Activated CD4-positive, alpha-beta T cell treated with anti-CD3 and anti-CD28 coated beads for 48 hours (primary cell): ENCODE measurements around the gene CD79A.

Source experiments
- DNase-seq: peaks from one replicate; pipeline ENCODE4 v3.0.0-alpha.2; 2020

The CD79A gene

GRCh38 chr19:41886761-41887710 is 10.0 kb downstream of the CD79A start:
- DNase-seq = peak; percentile 67

- peak; percentile 91 for DNase-seq
These were observed 10.8 kb downstream of the CD79A start for GRCh38 chr19:41887711-41888382.

DNA sequence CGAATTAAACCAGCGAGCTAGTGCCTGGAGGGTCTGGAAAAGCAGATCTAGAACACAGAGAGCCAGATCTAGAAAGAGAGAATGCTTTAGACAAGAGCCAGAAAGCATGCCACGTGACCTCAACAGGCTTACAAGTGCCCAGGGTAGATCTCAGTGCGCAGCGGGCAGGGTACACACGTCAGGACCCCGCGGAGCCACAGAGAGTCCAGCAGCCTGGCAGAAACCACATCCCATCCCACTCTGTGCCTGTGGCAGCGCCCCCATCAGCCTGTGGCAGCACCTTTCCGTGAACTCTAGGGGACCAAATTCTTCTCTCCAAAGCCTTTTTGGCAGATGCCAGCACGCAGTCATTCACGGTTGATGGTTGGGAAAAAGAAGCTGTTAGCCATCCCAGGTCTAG is 11.8 kb downstream of the CD79A start:
- no peak for DNase-seq

DNA sequence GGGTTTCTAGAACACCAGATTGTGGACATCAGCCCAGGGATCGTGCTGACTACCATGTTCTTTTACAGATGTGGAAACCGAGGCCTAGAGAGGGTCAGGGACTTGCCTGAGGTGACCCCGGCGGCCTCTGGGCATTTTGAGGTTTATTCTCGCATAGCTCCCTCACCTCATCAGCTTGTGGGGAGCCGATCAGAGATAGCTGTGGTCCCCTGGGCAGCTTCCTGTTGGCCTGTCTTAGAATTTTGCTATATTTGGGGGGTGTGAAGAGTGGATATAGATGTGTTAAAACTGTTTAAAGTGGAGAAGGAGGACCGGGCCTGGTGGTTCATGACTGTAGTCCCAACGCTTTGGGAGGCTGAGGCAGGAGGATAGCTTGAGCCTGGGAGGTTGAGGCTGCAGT is 12.8 kb downstream of the CD79A start:
- DNase-seq = no peak

- DNase-seq = no peak
These were observed 13.9 kb downstream of the CD79A start for GRCh38 chr19:41890936-41891335.

DNA sequence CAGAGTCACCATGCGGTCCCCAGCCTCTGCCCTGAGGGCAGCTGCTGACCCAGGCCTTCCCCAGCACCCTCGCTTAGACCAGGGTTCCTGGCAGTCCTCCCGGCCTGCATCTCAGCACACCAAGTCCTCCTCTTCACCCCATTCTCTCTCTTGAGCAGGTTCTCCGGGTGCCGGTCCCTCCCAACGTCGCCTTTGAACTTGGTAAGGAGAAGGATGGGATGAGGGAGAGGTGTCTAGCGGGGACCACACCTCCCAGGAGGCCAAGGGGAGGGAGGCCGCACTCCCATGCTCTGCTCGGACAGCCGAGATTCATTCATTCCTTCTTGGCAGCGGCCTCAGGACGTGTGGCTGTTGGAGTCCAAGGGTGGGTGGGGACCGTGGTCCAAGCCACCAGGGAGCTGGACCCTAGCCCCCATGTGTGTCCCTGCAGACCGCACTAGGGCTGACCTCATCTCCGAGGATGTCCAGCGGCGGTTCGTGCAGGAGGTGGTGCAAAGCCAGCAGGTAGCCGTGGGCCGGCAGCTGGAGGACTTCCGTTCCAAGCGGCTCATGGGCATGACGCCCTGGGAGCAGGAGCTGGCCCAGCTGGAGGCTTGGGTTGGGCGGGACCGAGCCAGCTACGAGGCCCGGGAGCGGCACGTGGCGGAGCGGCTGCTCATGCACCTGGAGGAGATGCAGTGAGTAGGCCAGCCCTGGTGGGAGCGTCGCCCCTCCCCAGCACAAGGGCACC is 15.3 kb downstream of the CD79A start:
- DNase-seq = no peak

DNA sequence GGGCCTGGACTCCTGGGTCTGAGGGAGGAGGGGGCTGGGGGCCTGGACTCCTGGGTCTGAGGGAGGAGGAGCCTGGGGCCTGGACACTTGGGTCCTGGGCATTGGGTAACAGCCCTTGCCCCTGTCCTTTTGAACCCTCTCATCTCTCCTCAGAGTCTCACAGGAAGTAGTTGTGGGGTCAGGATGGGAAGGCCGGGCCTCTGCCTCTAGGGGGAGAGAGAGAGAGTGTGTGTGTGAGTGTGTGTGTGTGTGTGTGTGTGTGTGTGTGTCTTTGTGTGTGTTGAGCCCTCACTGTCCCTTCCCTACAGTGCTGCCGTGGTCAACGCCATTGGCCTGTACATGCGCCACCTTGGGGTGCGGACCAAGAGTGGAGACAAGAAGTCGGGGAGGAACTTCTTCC is 16.8 kb downstream of the CD79A start:
- DNase-seq = no peak

DNA sequence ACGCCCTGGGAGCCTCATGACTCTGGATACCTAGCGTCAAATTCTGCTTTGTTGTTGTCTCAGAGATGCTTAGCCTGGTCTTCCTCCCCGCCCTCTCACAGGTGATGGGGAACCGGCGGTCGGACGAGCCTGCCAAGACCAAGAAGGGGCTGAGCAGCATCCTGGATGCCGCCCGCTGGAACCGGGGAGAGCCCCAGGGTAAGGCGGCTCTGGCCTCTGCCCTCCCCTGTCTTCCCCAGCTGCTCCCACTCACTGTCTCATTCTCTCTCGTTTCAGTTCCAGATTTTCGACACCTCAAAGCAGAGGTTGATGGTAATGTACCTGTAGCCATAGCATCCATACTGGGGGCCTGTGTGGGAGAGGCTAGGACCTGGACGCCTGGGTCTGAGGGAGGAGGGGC is 17.3 kb downstream of the CD79A start:
- no peak for DNase-seq

DNA sequence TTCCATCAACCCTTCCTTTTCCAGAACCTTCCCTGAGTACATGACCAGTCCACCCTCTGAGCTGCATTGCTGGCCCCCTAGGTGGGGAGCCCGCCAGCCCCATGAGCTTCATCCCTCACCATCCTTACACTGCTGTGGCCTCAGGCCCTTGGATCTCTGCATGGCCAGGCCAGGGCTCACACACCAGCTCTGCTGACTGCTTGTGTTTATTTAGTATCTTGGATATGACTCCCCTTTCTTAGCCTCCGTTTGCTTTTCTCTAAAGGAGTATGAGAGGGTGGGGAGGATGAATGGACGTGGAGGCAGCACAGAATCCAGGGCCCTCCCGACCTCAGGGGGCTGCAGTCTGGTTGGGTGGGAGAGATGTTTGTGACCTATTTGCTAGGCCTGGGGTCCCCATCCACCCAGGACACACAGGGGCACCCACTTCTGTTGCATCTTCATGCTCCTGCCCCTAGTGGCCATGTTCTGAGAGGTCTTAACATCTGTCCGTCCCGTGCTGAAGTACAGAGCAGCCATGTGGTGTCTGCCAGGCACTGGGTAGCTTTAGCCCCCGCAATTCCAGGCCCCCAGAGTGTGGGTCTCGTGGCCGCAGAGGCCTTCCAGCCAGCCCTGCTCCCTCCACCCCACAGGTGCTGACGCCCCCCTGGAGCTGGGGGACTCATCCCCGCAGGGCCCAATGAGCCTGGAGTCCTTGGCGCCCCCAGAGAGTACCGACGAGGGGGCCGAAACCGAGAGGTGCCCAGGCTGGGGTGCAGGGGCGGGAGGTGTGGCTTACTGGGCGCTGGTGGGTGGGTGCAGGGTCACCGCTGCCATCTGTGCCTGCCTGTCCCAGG is 18.9 kb downstream of the CD79A start:
- peak; percentile 41 for DNase-seq

DNA sequence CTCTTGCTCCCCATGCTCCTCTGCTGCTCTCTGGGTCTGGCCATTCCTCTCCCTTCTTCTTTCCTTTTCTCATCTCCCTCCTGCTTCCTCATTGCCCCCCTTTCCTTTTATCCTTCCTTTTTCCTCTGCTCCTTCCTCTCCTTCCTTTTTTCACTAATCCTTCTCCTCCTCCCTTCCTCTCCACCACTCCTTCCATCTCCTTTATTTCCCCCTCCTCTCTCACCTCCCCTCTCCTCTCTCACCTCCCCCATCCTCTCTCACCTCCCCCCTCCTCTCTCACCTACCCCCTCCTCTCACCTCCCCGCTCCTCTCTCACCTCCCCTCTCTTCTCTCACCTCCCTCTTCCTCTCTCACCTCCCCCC is 19.5 kb downstream of the CD79A start:
- DNase-seq = no peak

DNA sequence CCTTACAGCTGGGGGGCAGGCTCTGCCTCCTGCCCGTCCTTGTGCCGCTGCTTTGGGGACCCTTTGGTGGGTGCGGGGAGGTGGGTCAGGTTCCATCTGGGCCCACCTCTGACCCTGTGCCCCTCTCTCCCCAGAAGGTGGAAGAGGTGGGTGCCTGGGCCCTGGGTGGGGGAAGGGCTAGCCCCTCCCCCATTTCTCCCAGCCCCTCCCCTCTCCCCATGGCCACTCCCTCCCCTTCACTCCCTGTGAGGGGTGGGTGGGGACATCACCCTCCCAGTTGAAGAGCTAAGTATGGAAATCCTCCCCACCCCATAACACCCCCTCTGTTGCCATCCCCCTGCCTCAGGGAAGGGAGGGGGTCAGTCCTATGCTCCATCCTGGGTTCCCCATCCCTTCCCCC is 20.1 kb downstream of the CD79A start:
- no peak for DNase-seq

DNA sequence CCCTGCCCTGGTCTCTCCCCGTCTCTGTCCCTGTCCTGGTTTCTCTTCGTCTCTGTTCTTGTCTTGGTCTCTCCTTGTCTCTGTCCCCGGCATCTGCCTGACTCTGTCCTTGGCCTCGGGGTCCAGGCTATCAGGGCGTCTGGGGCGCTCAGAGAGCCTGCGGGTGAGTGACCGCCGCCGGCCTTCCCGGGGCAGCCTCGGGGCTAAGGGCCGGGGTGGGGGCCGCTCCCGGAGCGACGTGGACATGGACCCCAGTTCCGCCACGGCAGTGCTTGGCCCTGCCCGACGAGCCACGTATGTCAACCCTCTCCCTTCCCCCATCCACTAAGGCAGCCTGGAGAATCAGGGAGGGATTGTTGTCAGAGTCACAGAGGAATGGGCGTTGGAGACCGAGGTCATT is 20.7 kb downstream of the CD79A start:
- DNase-seq = no peak

DNA sequence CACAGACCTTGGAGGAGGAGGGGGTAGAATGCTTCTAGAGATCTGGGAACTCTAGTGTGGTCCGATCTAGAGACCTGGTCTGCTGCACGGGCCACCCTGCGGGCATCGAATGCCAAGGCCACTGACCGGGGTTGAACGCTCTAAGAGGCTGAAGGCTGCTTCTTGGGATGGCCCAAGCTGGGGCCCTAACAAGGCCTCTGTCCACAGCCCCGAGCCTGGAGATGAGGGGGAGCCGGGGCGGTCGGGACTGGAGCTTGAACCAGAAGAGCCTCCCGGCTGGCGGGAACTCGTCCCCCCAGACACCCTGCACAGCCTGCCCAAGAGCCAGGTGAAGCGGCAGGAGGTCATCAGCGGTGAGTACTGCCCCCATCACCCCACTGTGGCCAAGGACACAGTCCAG is 21.2 kb downstream of the CD79A start:
- DNase-seq = no peak

DNA sequence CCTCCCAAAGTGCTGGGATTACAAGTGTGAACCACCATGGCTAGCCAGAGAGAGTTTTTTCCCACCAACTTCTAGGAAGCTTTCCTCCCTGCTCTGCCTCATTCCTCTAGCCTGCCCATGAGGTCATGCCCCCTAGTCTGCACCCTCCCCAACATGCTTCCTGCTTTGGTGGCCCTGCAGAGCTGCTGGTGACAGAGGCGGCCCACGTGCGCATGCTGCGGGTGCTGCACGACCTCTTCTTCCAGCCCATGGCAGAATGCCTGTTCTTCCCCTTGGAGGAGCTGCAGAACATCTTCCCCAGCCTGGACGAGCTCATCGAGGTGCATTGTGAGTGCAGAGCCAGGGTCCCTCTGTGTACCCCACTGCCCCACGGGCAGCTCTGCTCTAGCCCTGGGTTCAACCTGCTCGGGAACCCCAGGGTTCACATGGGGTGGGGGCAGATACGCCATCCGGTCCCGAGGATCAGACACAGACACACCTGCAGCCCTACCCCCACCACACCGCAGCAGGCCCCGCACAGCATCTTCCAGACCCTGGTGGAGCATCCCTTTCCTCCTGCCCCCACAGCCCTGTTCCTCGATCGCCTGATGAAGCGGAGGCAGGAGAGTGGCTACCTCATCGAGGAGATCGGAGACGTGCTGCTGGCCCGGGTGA is 24.8 kb downstream of the CD79A start:
- no peak for DNase-seq

DNA sequence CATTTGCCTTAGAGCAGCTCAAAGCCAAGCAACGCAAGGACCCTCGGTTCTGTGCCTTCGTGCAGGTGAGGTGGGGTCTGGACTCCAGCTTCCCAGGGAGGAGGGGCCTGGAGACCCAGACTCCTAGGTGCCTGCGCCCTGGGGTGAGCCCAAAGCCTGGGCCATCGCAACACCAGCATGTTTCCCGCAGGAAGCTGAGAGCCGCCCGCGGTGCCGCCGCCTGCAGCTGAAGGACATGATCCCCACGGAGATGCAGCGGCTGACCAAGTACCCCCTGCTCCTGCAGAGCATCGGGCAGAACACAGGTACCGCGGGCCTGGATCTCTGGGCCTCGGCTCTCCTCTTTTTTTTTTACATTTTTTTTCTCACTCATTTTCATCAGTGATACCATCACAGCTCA is 25.5 kb downstream of the CD79A start:
- DNase-seq = no peak

- DNase-seq = no peak
These were observed 26.3 kb downstream of the CD79A start for GRCh38 chr19:41903193-41903953.

GRCh38 chr19:41904118-41904870 is 27.2 kb downstream of the CD79A start:
- DNase-seq = no peak

DNA sequence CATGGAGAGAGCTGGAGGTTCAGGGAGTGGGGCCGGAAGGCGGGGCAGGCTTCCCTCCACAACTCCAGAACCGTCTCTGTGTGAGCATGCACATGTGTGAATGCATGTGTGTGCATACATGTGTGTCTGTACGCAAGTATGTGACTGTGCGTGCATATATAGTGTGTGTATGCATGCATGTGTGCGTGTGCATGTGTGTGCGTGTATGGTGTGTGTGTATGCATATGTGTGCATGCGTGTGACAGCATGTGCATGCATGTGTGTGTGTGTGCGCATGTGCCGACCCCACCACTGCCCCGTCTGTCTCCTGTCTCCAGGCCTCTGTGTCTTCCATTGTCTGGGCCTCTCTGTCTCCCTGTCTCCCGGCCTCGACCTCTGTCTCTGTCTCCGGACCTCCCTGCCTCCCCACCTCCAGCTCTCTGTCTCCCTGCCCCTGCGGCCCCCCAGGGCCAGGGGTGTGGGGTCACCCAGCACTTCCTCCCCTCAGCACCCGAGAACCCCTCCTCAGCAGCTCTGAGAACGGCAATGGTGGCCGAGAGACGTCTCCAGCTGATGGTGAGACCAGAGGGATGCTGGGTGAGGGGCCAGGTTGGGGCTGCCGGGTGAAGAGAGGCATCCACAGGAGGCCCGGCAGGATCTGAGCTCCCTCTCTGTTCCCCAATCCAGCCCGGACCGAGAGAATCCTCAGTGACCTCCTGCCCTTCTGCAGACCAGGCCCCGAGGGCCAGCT is 28.4 kb downstream of the CD79A start:
- no peak for DNase-seq

DNA sequence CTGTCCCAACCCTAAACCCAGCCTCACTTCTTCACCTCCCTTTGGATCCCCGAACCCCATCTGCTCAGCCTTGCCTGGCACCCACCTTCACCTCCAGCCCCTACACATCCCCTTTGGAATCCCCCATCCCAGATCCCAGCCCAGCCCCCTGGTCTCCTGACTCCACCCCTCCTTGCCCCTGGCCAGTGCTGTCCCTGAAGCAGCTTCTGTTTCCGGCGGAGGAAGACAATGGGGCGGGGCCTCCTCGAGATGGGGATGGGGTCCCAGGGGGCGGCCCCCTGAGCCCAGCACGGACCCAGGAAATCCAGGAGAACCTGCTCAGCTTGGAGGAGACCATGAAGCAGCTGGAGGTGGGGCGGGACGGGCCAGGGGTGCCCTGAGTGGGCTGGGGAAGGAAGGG is 29.2 kb downstream of the CD79A start:
- no peak for DNase-seq
